Measurements from ENCODE around the gene S100A2. TPM values are rescaled to one million over a fixed set of nuclear protein-coding genes. Genes with fewer than 3 reads are reported as not detected.

Gene S100A2
- total RNA-seq, 1 experiment from 2014 or later = 147 TPM

DNA sequence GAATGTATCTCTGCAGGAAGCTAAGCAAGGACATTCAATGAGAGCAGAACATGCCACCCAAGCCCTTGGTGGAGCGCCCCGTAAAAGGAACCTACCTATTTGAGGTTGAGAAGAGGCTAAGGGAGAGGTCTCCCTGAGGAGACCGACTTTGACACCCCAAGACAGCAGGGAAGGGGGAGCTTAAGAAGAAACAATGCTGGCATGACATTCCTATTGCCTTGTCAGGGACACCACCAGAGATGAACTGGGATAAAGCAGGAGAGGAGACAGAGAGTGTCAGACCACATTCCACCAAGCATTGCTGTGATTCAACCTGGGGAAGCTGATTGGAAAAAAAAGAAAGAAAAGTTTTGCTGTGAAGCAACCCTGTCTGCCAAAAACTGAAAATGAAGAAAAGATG is 13.3 kb upstream of the S100A2 start:
- POLR2A ChIA-PET (ENCODE audit: unreplicated experiment) = interaction anchor here (0.6 to 1.1 kb wide), 2 partner anchors 29 to 63 kb away, joined by 3 to 7 read pairs; no protein-coding TSS in a partner anchor

DNA sequence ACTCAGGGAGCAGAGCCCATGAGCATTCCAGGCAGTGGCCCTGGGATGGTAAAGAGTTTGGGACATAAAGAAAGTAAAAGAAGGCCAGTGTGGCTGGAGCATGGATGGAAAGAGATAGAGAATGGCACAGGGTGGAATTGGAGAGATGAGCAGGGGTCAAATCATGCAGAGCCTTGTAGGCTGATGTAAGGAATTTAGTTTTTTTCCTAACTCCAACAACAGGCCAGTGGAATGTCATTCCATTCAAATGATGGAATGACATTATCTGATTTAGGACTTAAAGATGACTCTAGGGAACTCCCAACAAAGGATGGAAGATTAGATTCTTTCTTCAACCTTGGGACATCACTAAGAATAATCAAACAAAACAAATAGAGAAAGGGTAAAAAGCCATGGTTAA is 12.8 kb upstream of the S100A2 start:
- DNase-seq = no peak
- Histone ChIP-seq H2AFZ (no peak overlapping the region), H3K27ac (no peak overlapping the region), H3K36me3 (ENCODE audit: low read depth) (no peaks in the 10 kb centered on the region), H3K9me3 (ENCODE audit: insufficient read depth, low read depth) (no peaks in the 10 kb centered on the region), H3K4me1 (replicated peaks; ENCODE audit: insufficient read depth) (peaks cover 6% of the 10 kb centered on the region), H3F3A (ENCODE audit: insufficient read depth, low read depth) (peaks cover 9% of the 10 kb centered on the region; the same call in 1 of the 2 replicates), H3K4me3 (no peak overlapping the region), H3K27me3 (ENCODE audit: insufficient read depth, low read depth) (no peaks in the 10 kb centered on the region), H3K9me2 (ENCODE audit: insufficient read depth) (no peaks in the 10 kb centered on the region), H3K79me2 (ENCODE audit: low read depth) (no peaks in the 10 kb centered on the region), H3K4me2 (no peak overlapping the region), H4K20me1 (ENCODE audit: insufficient read depth) (no peaks in the 10 kb centered on the region)
- TF ChIP-seq, protein P1, sequence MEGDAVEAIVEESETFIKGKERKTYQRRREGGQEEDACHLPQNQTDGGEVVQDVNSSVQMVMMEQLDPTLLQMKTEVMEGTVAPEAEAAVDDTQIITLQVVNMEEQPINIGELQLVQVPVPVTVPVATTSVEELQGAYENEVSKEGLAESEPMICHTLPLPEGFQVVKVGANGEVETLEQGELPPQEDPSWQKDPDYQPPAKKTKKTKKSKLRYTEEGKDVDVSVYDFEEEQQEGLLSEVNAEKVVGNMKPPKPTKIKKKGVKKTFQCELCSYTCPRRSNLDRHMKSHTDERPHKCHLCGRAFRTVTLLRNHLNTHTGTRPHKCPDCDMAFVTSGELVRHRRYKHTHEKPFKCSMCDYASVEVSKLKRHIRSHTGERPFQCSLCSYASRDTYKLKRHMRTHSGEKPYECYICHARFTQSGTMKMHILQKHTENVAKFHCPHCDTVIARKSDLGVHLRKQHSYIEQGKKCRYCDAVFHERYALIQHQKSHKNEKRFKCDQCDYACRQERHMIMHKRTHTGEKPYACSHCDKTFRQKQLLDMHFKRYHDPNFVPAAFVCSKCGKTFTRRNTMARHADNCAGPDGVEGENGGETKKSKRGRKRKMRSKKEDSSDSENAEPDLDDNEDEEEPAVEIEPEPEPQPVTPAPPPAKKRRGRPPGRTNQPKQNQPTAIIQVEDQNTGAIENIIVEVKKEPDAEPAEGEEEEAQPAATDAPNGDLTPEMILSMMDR (conservative IDR thresholded peaks at IDR 0.05) = no peak
- no peak for TF ChIP-seq EZH2 (IDR thresholded peaks at IDR 0.05; ENCODE audit: low read depth)
- intact Hi-C loops (cut with micrococcal nuclease; ENCODE audit: unreplicated experiment) = no loop called here
- CTCF ChIA-PET = interaction anchor here (0.6 kb wide), 1 partner anchor 97 kb away, joined by 5 read pairs; no protein-coding TSS in a partner anchor
- no TSS peak for BruUV-seq (replicated peaks)
- POLR2A ChIA-PET (ENCODE audit: unreplicated experiment) = interaction anchor here (0.6 to 1.1 kb wide), 2 partner anchors 29 to 63 kb away, joined by 3 to 7 read pairs; no protein-coding TSS in a partner anchor

More for the DNA sequence above, 13.3 kb upstream of the S100A2 start:
- Histone ChIP-seq H3K79me2 (ENCODE audit: low read depth) (no peaks in the 10 kb centered on the region), H3K9me2 (ENCODE audit: insufficient read depth) (no peaks in the 10 kb centered on the region), H2AFZ (no peak overlapping the region), H3K27me3 (ENCODE audit: insufficient read depth, low read depth) (no peaks in the 10 kb centered on the region), H3K9me3 (ENCODE audit: insufficient read depth, low read depth) (no peaks in the 10 kb centered on the region), H3K4me3 (no peak overlapping the region), H3K27ac (no peak overlapping the region), H3K4me2 (no peak overlapping the region), H3K36me3 (ENCODE audit: low read depth) (no peaks in the 10 kb centered on the region), H4K20me1 (ENCODE audit: insufficient read depth) (no peaks in the 10 kb centered on the region), H3F3A (ENCODE audit: insufficient read depth, low read depth) (peaks cover 5% of the 10 kb centered on the region; the same call in 1 of the 2 replicates), H3K4me1 (replicated peaks; ENCODE audit: insufficient read depth) (peaks cover 1% of the 10 kb centered on the region; the same call in 1 of the 2 replicates)
- DNase-seq = no peak
- CTCF ChIA-PET = no interaction called here
- TF ChIP-seq, protein P1 (conservative IDR thresholded peaks at IDR 0.05) = no peak
- TF ChIP-seq EZH2 (IDR thresholded peaks at IDR 0.05; ENCODE audit: low read depth) = no peak
- intact Hi-C loops (cut with micrococcal nuclease; ENCODE audit: unreplicated experiment) = no loop called here
- BruUV-seq (replicated peaks) = no TSS peak

DNA sequence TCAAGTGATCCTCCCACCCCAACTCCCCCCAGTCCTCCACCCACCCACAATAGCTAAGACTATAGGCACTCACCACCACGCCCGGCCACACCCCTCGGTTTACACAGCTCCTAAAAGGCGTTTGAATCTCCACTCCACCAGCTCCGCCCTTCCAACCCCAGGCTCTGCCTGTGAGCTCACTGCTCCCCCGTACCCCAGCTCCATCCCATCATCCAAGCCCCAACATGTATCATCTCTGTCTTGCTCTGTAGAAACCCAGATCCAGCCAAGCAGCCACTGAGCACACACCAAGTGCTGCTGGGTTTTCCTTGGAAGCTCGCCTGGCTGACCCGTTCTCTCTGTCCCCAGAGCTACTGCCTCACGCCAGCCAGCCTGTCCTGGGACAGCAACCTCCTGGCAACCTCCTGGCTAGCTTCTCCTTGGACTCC is 12.0 kb upstream of the S100A2 start:
- Histone ChIP-seq H3K4me3 (no peak overlapping the region), H3K9me2 (ENCODE audit: insufficient read depth) (no peaks in the 10 kb centered on the region), H3K4me1 (replicated peaks; ENCODE audit: insufficient read depth) (peaks cover 14% of the 10 kb centered on the region), H3K4me2 (no peak overlapping the region), H3F3A (ENCODE audit: insufficient read depth, low read depth) (peaks cover 18% of the 10 kb centered on the region; the same call in 1 of the 2 replicates), H3K9me3 (ENCODE audit: insufficient read depth, low read depth) (no peaks in the 10 kb centered on the region), H3K27me3 (ENCODE audit: insufficient read depth, low read depth) (no peaks in the 10 kb centered on the region), H4K20me1 (ENCODE audit: insufficient read depth) (no peaks in the 10 kb centered on the region), H3K27ac (no peak overlapping the region), H2AFZ (no peak overlapping the region), H3K79me2 (ENCODE audit: low read depth) (no peaks in the 10 kb centered on the region), H3K36me3 (ENCODE audit: low read depth) (no peaks in the 10 kb centered on the region)
- intact Hi-C loops (cut with micrococcal nuclease; ENCODE audit: unreplicated experiment) = no loop called here
- BruUV-seq (replicated peaks) = no TSS peak
- CTCF ChIA-PET = interaction anchor here (1.2 kb wide), 1 partner anchor 50 kb away, joined by 11 read pairs; the partner anchor contains the start of gene S100A13
- POLR2A ChIA-PET (ENCODE audit: unreplicated experiment) = interaction anchor here (0.6 to 1.1 kb wide), 4 partner anchors 11 to 1279 kb away, joined by 3 to 15 read pairs (median 6); partner anchors contain the start of gene S100A13
- DNase-seq = no peak
- TF ChIP-seq, protein P1 (conservative IDR thresholded peaks at IDR 0.05) = no peak
- TF ChIP-seq EZH2 (IDR thresholded peaks at IDR 0.05; ENCODE audit: low read depth) = no peak

All from PC-9 (cell line).